Measurements from ENCODE around the gene HIPK2.

- no peak for TF ChIP-seq CTCF (IDR thresholded peaks at IDR 0.05)
- no peak for TF ChIP-seq POLR2A (IDR thresholded peaks at IDR 0.05)
These were observed 127.2 kb downstream of the HIPK2 start for GRCh38 chr7:139650429-139651100.
